ENCODE results near the gene PPP1R26. TPM values are rescaled to one million over a fixed set of nuclear protein-coding genes. Genes with fewer than 3 reads are reported as not detected.
A peak's percentile ranks its signal among the peaks of the same experiment; 100 is the strongest.

Gene PPP1R26
- total and polyA plus RNA-seq, 9 of the 15 experiments (the other 6 are each of a cell fraction or from before 2014, with no cell fraction given), result 0.77 to 26.8 (median 9.3) TPM

GRCh38 chr9:135480071-135480939 lies 723 bp downstream of the PPP1R26 start (continued):
- TF ChIP-seq ZNF609 (CRISPR knock-in tag; IDR thresholded peaks at IDR 0.05; ENCODE audit: borderline replicate concordance) (no peak), CTCFL (IDR thresholded peaks at IDR 0.05; ENCODE audit: borderline replicate concordance, insufficient read depth, low read depth, low read length, poor library complexity, severe bottlenecking) (no peak), PHF21A (IDR thresholded peaks at IDR 0.05; ENCODE audit: borderline replicate concordance, low read depth) (no peak), TAF1 (IDR thresholded peaks at IDR 0.05; ENCODE audit: control insufficient read depth, extremely low read depth, insufficient read depth, low read length, severe bottlenecking) (peak; percentile 54), TCF3 (CRISPR knock-in tag; IDR thresholded peaks at IDR 0.05) (no peak), ZNF639 (CRISPR knock-in tag; conservative IDR thresholded peaks at IDR 0.05 in 1 of 2, IDR thresholded peaks at IDR 0.05 in 1 of 2) (no peak), ZNF232 (CRISPR knock-in tag; IDR thresholded peaks at IDR 0.05) (no peak), SOX6 (IDR thresholded peaks at IDR 0.05) (no peak), SREBF2 (CRISPR knock-in tag; IDR thresholded peaks at IDR 0.05) (no peak), RBBP5 (IDR thresholded peaks at IDR 0.05; ENCODE audit: borderline replicate concordance, insufficient read depth, low read length, poor library complexity, severe bottlenecking) (peak; percentile 28), PBX2 (CRISPR knock-in tag; IDR thresholded peaks at IDR 0.05; ENCODE audit: low read depth) (no peak), PBX2 (tag; conservative IDR thresholded peaks at IDR 0.05; ENCODE audit: low read depth) (no peak), RBM15 (IDR thresholded peaks at IDR 0.05; ENCODE audit: insufficient read depth, low read length) (no peak)

All from K562 (cell line).